HEK293T (cell line): Measurements from ENCODE around the gene ATP5ME.

Experiments
- FOXM1 ChIP-seq: fragments of 450-650 bp; IDR thresholded peaks from 2 replicates; pipeline ENCODE4 v1.6.1; 2017; ENCODE audit warnings: mild to moderate bottlenecking, borderline replicate concordance
- SP1 ChIP-seq: fragments of 450-650 bp; IDR thresholded peaks from 2 replicates; pipeline ENCODE4 v1.6.1; 2017

DNA sequence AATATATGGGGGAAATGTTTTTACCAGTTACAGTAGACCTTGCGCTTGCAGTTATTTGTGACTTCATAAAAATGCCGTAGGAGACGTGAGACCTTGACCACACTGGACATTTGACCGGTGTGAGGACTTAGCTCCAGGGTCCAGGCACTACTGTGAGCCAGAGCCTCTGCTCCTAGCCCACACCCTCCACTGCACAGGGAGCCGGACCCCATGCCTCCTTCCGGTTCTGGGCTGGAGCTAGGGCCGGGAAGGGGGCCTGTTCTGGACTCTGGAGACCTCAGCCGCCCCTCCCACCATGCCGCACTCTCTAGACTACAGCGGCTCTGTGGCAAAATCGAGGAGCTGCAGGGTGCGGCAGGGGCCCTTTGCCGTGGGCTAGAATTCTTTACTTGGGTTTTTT, 36.8 kb upstream of the ATP5ME start:
- TF ChIP-seq FOXM1 (no peak), SP1 (no peak)
